ENCODE results near the gene NRP2.

Gene NRP2

DNA sequence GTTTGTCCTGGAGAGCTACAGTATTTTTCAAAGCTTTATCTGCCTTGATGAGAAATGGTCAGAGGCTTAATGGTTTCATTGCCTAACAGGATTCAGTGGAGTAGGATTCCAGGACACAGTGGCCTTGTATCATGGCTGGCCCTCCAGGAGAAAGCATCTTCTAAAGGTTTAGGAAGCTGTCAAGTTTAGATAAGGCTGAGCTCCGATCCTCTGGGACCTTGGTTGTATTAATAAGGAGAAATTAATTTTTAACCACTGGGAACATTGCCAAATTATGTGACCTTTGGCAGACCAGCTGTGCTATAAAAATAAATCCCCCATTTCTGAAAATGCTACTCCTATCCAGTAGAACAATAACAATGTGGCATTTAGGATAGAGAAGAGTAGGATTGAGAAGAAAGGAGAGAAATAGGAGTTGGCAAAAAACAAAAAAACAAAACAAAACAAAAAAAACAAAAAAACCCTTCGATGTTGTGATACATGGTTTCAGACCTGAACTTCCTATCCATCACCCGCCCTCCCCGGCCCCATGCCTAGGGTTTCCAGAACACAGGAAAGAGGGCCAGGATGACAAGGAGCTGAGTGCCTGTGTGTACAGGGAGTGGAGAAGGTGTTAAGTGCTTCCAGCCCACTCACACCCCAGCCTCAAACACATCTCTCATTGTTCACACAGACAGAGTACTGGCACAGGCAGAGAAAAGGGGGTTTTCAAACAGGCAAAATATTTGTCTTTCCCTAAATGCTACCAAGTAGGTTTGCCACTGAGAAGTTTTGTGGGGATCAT, 6.3 kb downstream of the NRP2 start:
- Mint-ChIP-seq H3K4me3 (no peak overlapping the region), H3K27me3 (peaks cover 61% of the 10 kb centered on the region), H3K4me1 (ENCODE audit: low read depth) (peaks cover 23% of the 10 kb centered on the region), H3K9me3 (no peaks in the 10 kb centered on the region), H3K36me3 (ENCODE audit: low read depth) (no peaks in the 10 kb centered on the region), H3K27ac (no peak overlapping the region)

DNA sequence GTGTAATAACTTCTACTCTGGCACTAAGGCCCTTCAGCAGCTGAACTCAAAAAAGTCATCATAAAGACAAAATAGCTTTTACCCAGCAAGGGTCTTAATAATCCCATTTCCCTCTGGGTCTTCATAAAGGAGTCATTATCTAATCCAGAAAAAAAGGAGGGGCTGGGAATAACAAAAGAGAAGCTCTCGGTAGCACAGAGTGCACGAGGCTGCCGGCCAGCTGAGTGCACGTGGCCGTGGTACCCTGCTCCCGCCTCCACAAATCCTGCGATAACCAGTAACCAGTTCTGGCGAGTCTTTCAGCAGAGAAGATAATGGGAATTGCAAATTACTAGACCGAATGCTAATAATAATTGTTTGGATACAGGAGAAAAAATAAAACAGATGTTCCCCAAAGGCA, 7.5 kb downstream of the NRP2 start:
- peaks cover 19% of the 10 kb centered on the region for H3K4me1 Mint-ChIP-seq (ENCODE audit: low read depth)
- H3K36me3 Mint-ChIP-seq (ENCODE audit: low read depth): no peaks in the 10 kb centered on the region
- H3K27ac Mint-ChIP-seq: no peak overlapping the region
- peaks cover 50% of the 10 kb centered on the region for H3K27me3 Mint-ChIP-seq
- H3K4me3 Mint-ChIP-seq: no peak overlapping the region
- no peaks in the 10 kb centered on the region for H3K9me3 Mint-ChIP-seq

DNA sequence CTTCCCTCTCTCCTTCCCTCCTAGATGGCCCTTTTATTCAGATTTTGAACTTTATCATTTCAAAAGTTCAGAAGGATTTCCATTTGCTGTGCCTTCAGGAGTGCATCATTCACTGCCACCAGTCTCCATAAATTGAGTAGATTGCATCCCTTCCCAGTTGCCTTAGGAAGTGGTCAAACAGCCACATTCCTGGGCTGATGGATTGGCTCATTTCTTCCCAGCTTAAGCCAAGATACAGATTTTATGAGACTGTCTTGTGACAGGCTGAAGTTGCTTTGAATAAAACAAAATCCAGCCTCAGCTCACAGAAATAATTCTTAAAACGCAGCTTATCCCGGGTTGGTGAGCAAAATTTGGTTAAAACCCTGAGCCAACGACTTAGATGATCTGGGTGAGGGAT, 9.8 kb downstream of the NRP2 start:
- Mint-ChIP-seq H3K4me1 (ENCODE audit: low read depth) (peaks cover under 1% of the 10 kb centered on the region), H3K4me3 (no peak overlapping the region), H3K27ac (peak overlapping the region; percentile 40), H3K9me3 (no peaks in the 10 kb centered on the region), H3K27me3 (peaks cover 32% of the 10 kb centered on the region), H3K36me3 (ENCODE audit: low read depth) (no peaks in the 10 kb centered on the region)

DNA sequence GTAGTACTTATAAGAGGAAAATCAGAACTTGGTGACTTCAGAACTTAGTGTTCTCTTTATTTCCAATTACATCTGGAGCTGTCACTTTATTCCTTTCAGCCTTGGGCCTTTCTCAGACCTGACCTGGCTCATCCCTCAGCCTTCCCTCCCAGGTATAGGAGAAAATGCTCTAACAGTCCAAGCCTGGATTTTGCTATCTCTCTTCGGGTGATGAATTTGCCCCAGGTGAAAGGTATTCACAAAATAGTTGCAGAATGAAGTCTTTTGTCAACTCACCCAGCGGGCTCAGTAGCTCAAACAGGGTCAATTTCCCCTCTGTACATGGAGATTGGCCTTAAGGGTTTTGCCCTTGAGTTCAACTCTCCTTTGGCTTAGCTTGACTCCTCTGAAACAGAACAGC, 12.0 kb downstream of the NRP2 start:
- Mint-ChIP-seq H3K9me3 (no peaks in the 10 kb centered on the region), H3K4me1 (ENCODE audit: low read depth) (peaks cover 3% of the 10 kb centered on the region), H3K27ac (no peak overlapping the region), H3K36me3 (ENCODE audit: low read depth) (no peaks in the 10 kb centered on the region), H3K27me3 (peaks cover 15% of the 10 kb centered on the region), H3K4me3 (no peak overlapping the region)

DNA sequence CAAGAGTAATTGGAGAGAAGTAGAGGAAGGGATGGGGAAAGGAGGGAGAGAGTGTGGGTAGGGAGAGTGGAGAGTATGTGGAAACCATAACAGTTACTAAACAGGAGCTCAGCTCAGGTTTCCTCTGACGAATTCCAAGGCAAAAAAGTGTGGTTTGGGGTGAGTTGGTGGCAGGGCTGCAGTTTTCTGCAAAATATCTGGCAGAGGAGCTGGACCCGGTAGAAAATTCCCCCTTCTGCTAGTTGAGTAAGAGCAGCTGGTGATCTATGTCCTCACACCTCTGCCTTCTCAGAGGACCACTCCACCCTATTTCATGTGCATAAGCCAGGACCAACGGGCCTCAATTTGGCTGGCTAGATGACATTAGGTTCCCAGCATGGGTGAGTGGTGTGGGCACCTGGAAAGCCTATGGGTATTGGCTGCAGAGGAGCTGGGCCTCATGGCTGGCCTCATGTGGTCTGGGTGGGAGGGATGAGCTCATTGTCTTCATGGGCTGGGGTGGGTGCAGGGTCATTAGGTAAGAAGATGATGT, 13.2 kb downstream of the NRP2 start:
- Mint-ChIP-seq H3K27me3 (peaks cover 15% of the 10 kb centered on the region), H3K4me3 (no peak overlapping the region), H3K27ac (no peak overlapping the region), H3K4me1 (ENCODE audit: low read depth) (peaks cover 15% of the 10 kb centered on the region), H3K9me3 (no peaks in the 10 kb centered on the region), H3K36me3 (ENCODE audit: low read depth) (no peaks in the 10 kb centered on the region)

DNA sequence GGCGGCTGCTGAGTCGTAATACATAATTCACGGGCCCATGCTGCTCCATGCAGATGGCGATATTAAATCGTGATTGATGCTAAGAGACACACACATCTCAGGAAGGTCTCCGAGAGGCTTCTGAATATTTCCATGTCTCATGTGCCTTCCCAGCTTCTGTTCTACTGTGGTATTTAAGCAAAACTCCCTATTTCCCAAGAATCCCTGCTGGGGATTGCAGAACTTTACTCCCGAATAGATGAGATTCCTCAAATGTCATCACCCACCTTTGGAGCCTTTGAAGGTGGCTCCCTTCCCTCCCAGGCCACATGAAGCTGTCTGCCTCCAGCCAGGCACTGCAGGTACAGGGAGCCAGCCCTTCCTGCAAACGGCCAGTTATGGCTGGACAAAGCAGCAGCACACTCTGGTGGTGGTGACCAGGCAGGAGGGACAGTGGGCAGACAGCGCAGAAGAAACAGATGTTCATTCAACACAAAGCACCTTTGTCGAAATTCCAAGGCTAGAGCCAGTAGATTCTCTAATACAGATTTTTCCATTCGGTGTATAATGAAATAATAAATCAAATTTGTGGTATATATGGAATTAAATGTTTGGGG, 14.1 kb downstream of the NRP2 start:
- no peaks in the 10 kb centered on the region for H3K36me3 Mint-ChIP-seq (ENCODE audit: low read depth)
- H3K4me3 Mint-ChIP-seq: no peak overlapping the region
- peaks cover 9% of the 10 kb centered on the region for H3K27me3 Mint-ChIP-seq
- H3K4me1 Mint-ChIP-seq (ENCODE audit: low read depth): peaks cover 24% of the 10 kb centered on the region
- no peaks in the 10 kb centered on the region for H3K9me3 Mint-ChIP-seq
- H3K27ac Mint-ChIP-seq: no peak overlapping the region

DNA sequence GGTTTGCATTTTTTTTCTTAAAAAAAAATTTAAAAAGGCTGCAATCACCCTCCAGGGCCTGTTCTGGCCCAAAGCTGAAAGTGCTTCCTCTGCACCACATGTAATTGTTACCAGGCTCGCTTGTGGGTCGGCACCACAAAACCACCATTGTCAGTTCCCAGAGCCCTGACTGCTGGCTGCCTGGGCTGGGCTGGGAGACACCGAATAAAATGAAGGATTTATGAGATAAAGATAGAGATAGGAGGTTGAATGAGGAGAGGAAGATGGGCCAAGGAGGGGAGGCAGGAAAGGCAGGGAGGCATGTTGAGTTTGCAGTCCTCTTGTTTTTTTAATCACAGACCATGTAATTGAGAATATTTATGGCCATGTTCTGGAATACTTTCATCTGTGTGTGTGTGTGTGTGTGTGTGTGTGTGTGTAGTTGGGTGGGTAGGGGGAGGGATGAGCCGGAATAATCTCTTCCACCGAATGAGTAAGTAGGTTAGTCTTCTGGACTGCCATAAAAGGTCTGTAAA, 14.7 kb downstream of the NRP2 start:
- Mint-ChIP-seq H3K4me3 (no peak overlapping the region), H3K27me3 (peaks cover 5% of the 10 kb centered on the region), H3K27ac (no peak overlapping the region), H3K4me1 (ENCODE audit: low read depth) (peaks cover 30% of the 10 kb centered on the region), H3K9me3 (no peaks in the 10 kb centered on the region), H3K36me3 (ENCODE audit: low read depth) (no peaks in the 10 kb centered on the region)

DNA sequence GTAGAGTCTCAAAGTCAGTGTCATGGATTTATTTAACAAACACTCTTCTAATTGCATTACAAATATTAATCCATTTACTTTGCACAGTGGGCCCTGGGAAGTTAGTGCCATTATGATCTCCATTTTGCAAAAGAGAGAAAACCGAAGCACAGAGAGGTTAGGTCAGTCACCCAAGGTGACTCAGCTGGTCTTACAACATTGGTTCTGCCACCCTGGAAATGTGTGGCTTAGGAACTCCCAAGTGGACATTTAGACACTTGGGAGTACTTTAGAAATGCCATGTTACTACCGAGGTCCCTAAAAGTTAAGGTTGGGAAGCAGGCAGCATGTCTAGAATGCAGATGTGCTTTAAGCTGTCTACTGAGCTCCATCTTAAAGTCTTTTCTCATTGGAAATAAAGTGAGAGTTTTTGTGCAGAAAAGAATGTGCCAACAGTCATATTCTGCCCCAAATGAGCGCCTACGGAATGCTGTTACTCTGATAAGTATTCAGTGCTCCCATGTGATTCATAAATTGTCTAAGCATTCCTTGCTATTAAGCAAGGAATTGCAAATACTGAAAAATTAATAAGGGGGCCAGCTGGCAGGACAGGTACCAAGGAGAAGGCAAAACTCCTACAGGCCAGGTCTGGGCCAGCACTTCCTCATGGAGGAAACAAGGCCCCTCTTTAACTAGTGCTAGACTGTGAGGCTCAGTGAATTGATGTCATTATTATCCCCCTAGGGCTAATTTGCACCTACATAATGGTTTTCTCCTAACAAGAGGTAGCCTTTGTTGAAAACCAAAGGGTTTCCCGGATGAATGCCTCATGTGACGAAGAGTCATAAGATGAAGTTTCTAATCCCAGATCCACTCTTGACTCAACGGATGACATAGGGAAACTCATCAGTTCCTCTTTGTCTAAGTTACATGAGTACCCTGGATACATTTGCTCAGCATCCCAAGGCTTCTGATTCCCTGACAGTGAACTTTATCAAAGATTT, 16.3 kb downstream of the NRP2 start:
- no peaks in the 10 kb centered on the region for H3K36me3 Mint-ChIP-seq (ENCODE audit: low read depth)
- H3K4me1 Mint-ChIP-seq (ENCODE audit: low read depth): peaks cover 38% of the 10 kb centered on the region
- H3K4me3 Mint-ChIP-seq: no peak overlapping the region
- no peaks in the 10 kb centered on the region for H3K9me3 Mint-ChIP-seq
- no peak overlapping the region for H3K27ac Mint-ChIP-seq
- peaks cover 1% of the 10 kb centered on the region for H3K27me3 Mint-ChIP-seq

DNA sequence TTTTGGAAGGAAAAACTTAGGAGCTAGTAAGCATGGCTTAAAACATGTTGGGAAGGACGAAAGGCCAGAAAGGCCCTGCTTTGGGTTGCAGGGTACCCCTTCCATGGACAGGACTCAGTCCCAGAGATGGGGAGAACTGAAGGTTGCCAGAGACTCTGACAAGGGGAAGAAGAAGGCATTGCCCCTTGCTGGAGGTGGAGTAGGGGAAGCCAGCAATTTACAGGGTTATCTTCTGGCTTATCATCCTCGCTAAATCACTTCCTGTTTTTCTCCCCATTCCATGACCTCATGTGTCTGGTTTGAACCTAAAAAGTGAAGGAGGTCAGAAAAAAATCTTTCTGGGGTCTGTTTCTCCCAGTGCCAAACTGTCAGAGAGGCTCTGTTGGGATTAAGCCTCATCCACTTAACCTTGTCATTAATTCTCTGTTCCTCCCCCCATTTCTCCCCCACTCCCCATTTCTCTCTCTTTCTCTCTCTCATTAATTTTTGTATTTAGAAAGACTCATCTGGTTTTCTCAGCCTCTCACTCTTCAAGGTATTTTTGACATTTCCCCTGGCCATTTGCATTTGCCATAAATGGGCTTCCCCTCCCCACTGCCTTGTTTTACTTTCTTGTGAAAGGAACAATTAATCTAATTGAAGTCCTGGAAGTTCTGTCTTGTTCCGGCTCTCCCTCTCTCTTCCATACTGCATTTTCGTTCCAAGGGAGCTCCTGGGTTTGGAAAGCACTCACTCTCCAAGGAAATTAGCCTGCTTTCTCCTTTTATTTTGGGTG, 17.4 kb downstream of the NRP2 start:
- peaks cover 38% of the 10 kb centered on the region for H3K4me1 Mint-ChIP-seq (ENCODE audit: low read depth)
- H3K27ac Mint-ChIP-seq: peak overlapping the region; percentile 79
- peak overlapping the region; percentile 21 for H3K4me3 Mint-ChIP-seq
- H3K27me3 Mint-ChIP-seq: peaks cover 3% of the 10 kb centered on the region
- no peaks in the 10 kb centered on the region for H3K9me3 Mint-ChIP-seq
- H3K36me3 Mint-ChIP-seq (ENCODE audit: low read depth): no peaks in the 10 kb centered on the region

DNA sequence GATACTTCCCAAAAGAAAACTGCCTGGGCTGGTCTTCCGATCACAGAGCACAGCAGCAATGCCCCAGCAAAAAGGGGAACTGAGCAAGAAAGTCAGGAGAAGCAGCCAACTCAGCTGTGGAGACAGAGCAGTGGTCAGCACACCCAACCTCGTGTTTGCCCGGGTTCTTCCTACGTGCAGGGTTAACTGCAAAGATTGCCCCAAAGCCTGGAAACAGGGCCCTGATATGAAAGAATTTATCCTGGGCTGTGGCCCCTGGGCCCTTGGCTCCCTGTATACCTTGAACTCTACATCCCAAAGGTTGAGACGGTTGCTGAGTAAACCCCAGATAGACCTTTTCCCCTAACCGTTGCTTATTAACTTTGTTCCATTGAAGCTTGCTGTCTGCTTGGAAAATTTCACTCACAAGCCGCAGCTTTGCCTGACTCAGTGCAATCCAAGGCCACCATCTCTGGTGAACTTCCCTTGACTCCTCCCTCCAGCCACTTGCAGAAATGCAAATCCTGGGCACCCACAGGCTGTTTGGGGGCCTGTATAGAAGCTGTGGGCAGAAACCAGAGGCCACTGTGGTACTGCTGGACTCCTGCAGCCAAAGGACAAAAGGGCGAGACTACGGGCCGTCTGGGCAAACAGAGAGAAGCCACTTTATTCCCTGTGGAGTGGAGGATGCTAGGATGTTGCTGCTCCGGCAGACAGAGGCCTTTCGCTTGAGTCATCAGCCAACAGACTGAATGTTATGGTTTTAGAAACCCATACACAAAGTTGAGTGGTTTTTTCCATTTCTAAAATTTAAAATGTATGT, 18.2 kb downstream of the NRP2 start:
- Mint-ChIP-seq H3K27me3 (peaks cover 4% of the 10 kb centered on the region), H3K27ac (peak overlapping the region; percentile 79), H3K9me3 (no peaks in the 10 kb centered on the region), H3K4me3 (peak overlapping the region; percentile 39), H3K4me1 (ENCODE audit: low read depth) (peaks cover 38% of the 10 kb centered on the region), H3K36me3 (ENCODE audit: low read depth) (no peaks in the 10 kb centered on the region)

DNA sequence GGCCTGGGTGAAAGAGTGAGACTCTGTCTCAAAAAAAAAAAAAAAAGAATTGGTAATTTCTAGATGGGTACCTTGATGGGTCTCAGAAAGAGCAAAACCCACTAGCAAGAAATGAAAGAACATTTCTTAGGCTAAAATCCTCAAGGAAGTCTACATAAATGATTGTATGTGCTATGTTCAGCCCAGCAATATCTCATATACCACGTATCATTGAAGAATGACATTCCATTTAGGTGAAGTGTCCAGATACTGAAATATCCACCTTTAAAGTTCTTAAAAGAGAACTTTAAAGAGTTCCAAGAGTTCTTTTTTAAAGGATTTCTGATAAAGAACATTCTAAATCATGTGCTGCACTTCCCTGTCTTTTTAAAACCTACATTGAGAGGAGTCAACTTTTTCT, 19.2 kb downstream of the NRP2 start:
- Mint-ChIP-seq H3K27me3 (peaks cover 4% of the 10 kb centered on the region), H3K9me3 (no peaks in the 10 kb centered on the region), H3K4me1 (ENCODE audit: low read depth) (peaks cover 46% of the 10 kb centered on the region), H3K36me3 (ENCODE audit: low read depth) (no peaks in the 10 kb centered on the region), H3K27ac (peak overlapping the region; percentile 79), H3K4me3 (no peak overlapping the region)

DNA sequence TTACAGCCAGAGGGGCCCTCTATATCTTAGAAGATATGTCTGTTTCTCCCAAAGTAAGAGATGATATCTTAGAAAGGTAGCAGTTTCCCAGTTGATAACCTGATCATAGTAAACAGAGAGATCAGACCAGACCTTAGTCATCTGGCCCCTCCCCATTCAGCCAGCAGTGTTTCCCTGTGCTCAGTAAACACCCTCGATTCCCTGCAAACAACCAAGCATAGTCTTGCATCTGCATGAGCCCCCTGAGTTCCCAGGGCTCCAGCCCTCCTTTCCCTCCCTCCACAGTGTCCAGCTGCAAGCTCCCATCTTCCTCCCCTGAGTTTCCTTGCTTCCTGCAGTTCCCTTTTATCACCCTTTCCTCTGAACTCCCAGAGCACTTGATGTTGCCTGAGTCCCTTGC, 20.3 kb downstream of the NRP2 start:
- Mint-ChIP-seq H3K27me3 (peaks cover 4% of the 10 kb centered on the region), H3K4me3 (no peak overlapping the region), H3K27ac (peak overlapping the region; percentile 28), H3K4me1 (ENCODE audit: low read depth) (peaks cover 56% of the 10 kb centered on the region), H3K9me3 (no peaks in the 10 kb centered on the region), H3K36me3 (ENCODE audit: low read depth) (no peaks in the 10 kb centered on the region)

DNA sequence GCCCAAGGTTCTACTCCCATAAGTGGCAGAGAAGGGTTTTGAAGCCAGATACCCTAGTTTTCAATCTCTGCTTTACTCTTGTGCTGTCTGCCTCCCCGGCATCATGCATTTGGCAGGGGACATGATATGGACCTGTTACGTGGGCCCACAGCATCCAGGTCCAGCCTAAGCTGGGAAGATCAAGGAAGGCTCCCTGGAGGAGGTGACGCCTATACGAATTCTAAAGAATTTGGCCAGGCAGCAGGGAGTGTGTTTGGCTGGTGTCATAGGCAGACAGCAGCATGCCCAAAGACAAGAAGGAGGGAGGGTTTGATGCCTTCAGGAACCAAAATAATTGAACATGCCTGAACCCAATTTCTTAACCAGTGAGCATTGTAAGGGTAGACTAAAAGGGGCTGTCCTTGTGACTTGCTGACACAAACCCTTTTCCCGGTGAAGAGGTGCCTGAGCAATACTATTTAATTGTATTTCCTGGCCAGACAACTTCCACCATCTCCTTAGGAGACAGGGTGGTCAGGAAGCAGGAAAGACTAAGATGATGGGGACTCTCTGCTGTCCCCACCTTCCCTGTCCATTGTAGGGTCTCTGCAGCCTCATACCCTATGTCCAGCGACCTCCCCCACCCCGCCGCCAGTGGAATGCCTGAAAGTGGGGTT, 21.3 kb downstream of the NRP2 start:
- Mint-ChIP-seq H3K4me1 (ENCODE audit: low read depth) (peaks cover 64% of the 10 kb centered on the region), H3K27me3 (peaks cover 4% of the 10 kb centered on the region), H3K4me3 (no peak overlapping the region), H3K27ac (no peak overlapping the region), H3K36me3 (ENCODE audit: low read depth) (no peaks in the 10 kb centered on the region), H3K9me3 (no peaks in the 10 kb centered on the region)

All from stimulated activated naive CD8-positive, alpha-beta T cell treated with anti-CD3 and anti-CD28 coated beads, Interleukin-15, Interleukin-2, amounts not matched to agents 100 ng/mL and 50 ng/mL, for 24 hours (primary cell).